Right cardiac atrium (tissue), 5 donors: ENCODE results near the gene IGSF8. TPM values are rescaled to one million over a fixed set of nuclear protein-coding genes. Genes with fewer than 3 reads are reported as not detected.

ENCODE experiments used
- ATAC-seq, 2 donors: fragments of 200-7000 bp; cut with Tn5 transposase; one replicate each; pipeline versions ENCODE4 v1.8.0 to v1.9.1; 2020; ENCODE audit warnings: moderate library complexity in 2 of 2, mild to moderate bottlenecking in 1 of 2
- DNase-seq, 3 donors: peaks; one replicate each; pipeline ENCODE4 v3.0.0-alpha.2; 2020
- H3K27ac ChIP-seq: one replicate; pipeline ENCODE4 v1.5.1; 2013; ENCODE audit warnings: mild to moderate bottlenecking, low read length, control low read depth, moderate library complexity
- H3K27me3 ChIP-seq: one replicate; pipeline ENCODE4 v1.6.1; 2013; ENCODE audit not compliant: control insufficient read depth, insufficient read depth
- H3K4me1 ChIP-seq: one replicate; pipeline ENCODE4 v1.6.1; 2013; ENCODE audit warnings: low read length; ENCODE audit not compliant: control insufficient read depth, insufficient read depth
- H3K4me3 ChIP-seq: one replicate; pipeline ENCODE4 v1.5.1; 2013; ENCODE audit warnings: low read length, control low read depth
- H3K9me3 ChIP-seq: one replicate; pipeline ENCODE4 v1.6.1; 2013; ENCODE audit warnings: low read length; ENCODE audit not compliant: control insufficient read depth
- WGBS: extraction: QIAGEN DNeasy Blood & Tissue Kit; methylation state at CpG from one replicate; pipeline ENCODE4 v1.1.7; 2013; 5-methylcytosine and 5-hydroxymethylcytosine counted together
- intact Hi-C, 4 donors: fragments of 100-400 bp; cut with DNase I; formaldehyde crosslinking; loops; one replicate each; pipeline versions ENCODE4 v1.11.0 to v1.14.0; 2022 to 2023
- polyA plus RNA-seq: library from polyadenylated mRNA; stranded (reverse); fragments of 200-250 nt; gene quantifications from one replicate; pipeline ENCODE4 v1.2.3, GENCODE V29; 2013
- total RNA-seq, 4 donors: library from RNA; stranded (reverse); fragmentation: NEBNext Ultra II Directional; extraction: Animal tissue kit (Norgen Biotek cat#: 25700); gene quantifications; one replicate each; pipeline ENCODE4 v1.2.1, GENCODE V29; 2021
- donor health status: healthy with polysubstance abuse.
- donor health status: DM: no; HTN: yes; CAD: no.
- donor health status: DM: no; HTN: no; CAD: no.
- donor health status: DM: no; HTN: yes; CAD: no; lungs with severe emphysema.
- donor health status: DM: yes; HTN: yes; CAD: no.

IGSF8 gene
- total and polyA plus RNA-seq, 5 donors: 18.2 to 24.2 (median 18.8) TPM

DNA sequence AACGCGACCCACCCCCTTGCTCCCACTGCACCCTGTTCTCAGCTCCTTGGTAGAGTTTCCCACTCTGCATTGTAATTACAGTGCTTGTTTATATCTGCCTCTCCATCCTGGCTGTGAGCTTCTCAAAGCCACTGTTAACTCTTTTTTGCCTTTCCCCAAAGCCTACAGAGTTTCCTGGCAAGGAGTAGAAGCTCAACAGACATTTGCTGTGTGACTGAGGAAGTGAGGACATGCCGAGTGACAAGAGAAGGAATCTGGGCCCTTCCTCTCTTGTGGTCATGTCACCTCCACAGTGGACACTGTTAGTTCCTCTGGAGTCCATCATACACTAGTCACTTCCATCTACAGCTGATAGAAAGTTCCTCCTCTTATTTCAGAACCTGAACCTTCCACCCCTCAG lies 6.1 kb upstream of the IGSF8 start:
- ATAC-seq (no peak), DNase-seq (no peak)
- H3K27ac ChIP-seq: no peak overlapping the region
- no peaks in the 10 kb centered on the region for H3K27me3 ChIP-seq
- intact Hi-C loops: loop anchor here in 2 of 4 donors (5.0 to 10.0 kb wide), 6 partner anchors 88 to 270 kb away; partner anchors contain the start of gene CASQ1 (in 1 of the 2)
- WGBS: 58% methylated on average over 3 of the region's 3 CpGs
- no peaks in the 10 kb centered on the region for H3K4me1 ChIP-seq
- no peak overlapping the region for H3K4me3 ChIP-seq
- H3K9me3 ChIP-seq: no peaks in the 10 kb centered on the region

DNA sequence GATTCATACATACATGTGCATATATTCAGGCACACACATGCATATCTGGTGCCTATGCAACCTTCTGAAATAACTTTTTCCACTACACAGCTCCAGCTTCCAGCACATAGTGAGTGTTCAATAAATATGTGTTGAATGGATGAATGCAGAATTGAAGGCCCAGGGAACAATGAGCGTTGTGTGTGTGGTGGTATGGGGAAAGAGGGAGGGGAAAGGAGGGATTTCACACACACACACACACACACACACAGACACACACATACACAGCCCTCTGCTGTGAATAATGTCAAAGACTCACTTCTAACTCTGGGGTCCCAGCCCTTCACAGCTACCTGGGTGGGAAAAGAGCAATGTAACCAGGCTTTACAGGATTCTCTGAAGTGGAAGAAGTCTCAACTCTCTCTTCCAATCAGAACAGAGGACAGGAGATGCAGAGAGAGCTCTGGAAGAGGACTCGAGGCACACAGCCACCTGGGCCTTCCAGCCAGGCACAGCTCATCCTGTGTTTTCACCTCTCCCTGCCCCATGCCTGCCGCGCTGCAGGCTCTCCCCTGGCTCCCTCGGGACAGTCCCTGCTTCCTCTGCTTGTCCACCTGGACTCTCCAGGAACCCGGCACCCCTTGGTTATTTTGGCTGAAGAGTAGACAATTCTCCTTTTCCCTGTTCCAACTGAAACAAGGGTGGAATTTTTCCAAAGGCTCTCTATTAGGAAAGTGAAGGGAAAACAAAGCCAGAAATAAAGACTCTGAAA lies 5.4 kb upstream of the IGSF8 start:
- intact Hi-C loops: loop anchor here in 2 of 4 donors (5.0 to 10.0 kb wide), 6 partner anchors 88 to 271 kb away; partner anchors contain the start of gene CASQ1 (in 1 of the 2)
- DNase-seq (no peak), ATAC-seq (no peak)
- Histone ChIP-seq H3K27ac (no peak overlapping the region), H3K4me1 (no peaks in the 10 kb centered on the region), H3K27me3 (no peaks in the 10 kb centered on the region), H3K4me3 (no peak overlapping the region), H3K9me3 (no peaks in the 10 kb centered on the region)
- 46% methylated on average over 6 of the region's 6 CpGs for WGBS

DNA sequence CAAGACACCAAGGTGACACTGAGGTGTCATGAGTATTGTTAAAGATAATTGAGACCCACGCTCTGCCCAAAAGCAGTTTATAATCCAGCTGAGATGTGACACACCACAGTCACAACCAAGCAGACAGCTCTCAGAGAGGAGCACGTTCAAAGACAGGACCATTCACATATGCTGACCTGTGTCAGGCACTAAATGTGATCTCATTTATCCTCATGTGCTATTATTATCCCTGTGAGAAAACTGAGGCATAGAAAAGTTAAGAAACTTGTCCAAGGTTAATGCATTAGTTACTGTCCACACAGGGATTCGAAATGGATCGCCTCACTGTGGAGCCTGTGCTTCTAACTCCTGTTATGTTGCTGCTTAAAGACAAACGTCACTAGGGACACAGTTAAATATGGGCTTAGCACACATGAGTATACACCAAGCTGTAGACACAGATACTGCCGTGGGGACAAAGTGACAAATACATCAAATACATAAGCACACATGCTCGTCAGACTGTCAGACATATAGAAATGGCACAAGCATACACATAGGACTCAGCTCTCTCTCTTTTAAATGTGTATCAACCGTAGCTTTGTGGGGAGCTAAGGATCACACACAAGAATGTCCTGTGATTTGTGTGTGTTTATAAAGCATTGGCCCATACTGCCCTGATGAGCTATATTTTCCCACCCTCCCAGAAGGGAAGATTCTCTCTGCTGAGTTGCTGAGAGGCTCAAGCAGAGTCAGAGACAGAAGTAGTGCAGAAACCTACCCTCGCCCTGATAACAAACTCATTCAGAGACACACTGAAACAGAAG lies 3.5 kb upstream of the IGSF8 start:
- no peak for DNase-seq
- no peak for ATAC-seq
- peak overlapping the region; percentile 74 for H3K27ac ChIP-seq
- 55% methylated on average over 9 of the region's 9 CpGs for whole genome bisulfite sequencing
- intact Hi-C loops: loop anchor here in 2 of 4 donors (5.0 to 10.0 kb wide), 6 partner anchors 90 to 273 kb away; partner anchors contain the start of gene CASQ1 (in 1 of the 2)
- H3K27me3 ChIP-seq: no peaks in the 10 kb centered on the region
- no peak overlapping the region for H3K4me3 ChIP-seq
- no peaks in the 10 kb centered on the region for H3K9me3 ChIP-seq
- peaks cover 2% of the 10 kb centered on the region for H3K4me1 ChIP-seq

DNA sequence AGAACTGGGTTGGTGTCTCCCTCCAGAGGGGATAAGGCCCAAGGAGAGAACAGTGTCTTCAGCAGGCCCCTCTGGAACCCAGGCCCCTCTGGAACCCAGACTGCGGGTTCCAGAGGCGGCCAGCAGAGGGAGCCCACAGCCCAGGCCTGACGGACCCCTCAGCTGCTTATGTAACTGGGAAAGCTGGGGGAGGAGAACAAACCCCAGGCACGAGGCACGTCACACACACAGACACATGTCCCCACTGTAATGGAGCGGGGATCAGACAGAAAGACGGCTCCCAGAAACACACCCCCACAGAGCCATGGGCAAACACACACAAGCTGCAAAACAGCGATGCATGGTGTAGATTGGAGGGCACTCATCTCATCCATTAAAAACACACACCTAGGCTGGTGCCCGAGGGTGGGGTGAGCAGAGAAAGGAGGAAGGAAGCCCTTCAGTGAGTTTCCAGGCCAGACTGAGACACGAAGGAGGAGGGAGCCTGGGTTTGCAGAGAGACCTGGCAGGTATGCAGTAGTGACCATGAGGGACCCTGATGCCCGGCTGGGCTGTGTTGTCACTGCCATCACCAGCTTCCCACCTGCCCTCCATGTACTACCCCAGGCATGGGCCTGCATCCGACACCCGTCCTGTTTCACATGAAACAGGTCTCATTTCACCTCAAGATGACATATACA lies 2.8 kb upstream of the IGSF8 start:
- H3K4me3 ChIP-seq: no peak overlapping the region
- peaks cover 2% of the 10 kb centered on the region for H3K4me1 ChIP-seq
- peak; percentile 81 to 93 (median 92) for DNase-seq
- peak; percentile 35 to 39 for ATAC-seq
- no peaks in the 10 kb centered on the region for H3K9me3 ChIP-seq
- H3K27ac ChIP-seq: peak overlapping the region; percentile 74
- intact Hi-C loops: loop anchor here in 2 of 4 donors (5.0 to 10.0 kb wide), 6 partner anchors 91 to 274 kb away; partner anchors contain the start of gene CASQ1 (in 1 of the 2)
- H3K27me3 ChIP-seq: no peaks in the 10 kb centered on the region
- WGBS: 22% methylated on average over 13 of the region's 13 CpGs

DNA sequence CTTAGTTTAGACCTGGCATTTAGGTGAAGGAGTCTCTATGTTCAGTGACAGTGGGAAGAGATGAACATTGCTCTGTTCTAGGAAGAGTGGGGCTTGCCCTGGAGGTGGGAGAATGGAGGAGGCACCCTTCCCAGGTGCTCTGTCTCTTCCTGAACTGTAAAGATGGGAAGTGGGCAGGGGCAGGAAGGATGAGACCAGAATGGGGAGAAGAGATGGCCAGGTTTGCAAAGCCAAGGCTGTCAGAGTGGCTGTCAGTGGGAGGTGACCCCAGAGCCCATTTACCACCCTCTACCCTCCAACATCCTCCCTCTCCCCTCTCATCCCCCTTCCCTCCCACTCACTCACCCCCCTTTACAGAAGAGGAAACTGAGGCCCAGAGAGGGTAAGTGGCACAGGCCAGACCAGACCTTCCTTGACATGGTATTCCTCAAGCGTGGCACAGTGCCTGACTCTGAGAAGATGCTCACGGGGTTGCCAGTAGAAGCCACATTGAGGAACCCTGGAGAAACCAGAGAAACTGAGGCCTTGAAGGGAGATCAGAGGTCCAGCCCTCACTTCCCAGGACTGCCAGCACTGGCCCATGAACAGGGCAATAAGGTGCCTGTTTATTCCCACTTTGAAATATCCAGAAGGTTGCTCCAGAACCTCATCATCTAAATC lies 1.4 kb upstream of the IGSF8 start:
- H3K4me1 ChIP-seq: peaks cover 2% of the 10 kb centered on the region
- ATAC-seq (no peak), DNase-seq (no peak)
- H3K27me3 ChIP-seq: no peaks in the 10 kb centered on the region
- WGBS: 94% methylated on average over 2 of the region's 2 CpGs
- no peak overlapping the region for H3K27ac ChIP-seq
- H3K4me3 ChIP-seq: no peak overlapping the region
- H3K9me3 ChIP-seq: no peaks in the 10 kb centered on the region
- intact Hi-C loops: loop anchor here in 3 of 4 donors (5.0 to 10.0 kb wide), 6 partner anchors 92 to 275 kb away; partner anchors contain the start of gene CASQ1 (in 1 of the 3)

DNA sequence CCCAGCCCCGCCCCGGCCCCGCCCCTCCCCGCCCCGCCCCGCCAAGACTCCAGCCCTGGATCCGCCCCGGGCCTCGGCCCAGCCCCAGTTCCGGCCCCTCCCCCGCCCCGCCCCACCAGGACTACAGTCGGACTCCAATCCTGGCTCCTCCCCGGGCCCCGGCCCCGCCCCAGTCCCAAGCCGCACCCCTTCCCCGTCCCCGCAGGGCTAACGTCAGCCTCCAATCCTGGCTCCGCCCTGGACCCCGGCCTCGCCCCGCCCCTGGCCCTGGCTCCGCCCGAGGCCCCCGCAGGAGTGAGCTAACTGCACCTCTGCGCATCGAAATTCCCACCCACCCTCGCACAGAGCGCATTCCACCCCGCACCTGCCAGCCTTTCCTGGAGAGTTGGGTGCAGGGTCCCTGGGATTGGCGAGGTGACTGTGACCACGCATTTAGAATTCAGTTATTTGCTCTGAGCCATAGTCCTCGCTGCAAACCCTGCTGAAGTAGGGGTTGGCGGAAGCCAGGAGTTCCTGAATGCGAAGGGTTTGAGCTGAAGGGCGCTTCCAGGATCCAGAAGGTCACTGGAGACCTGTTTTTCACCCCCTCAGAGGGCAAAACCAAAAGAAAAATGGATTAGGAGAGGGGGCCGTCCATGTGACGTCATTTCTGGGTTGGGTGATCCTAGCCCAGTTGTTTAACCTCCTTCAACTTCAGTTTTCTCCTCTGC lies 588 bp upstream of the IGSF8 start:
- Histone ChIP-seq H3K27me3 (no peaks in the 10 kb centered on the region), H3K4me1 (peaks cover 2% of the 10 kb centered on the region), H3K27ac (peak overlapping the region; percentile 92), H3K4me3 (peak overlapping the region; percentile 69), H3K9me3 (no peaks in the 10 kb centered on the region)
- intact Hi-C loops: loop anchor here in 1 of 4 donors (10.0 kb wide), 1 partner anchor 276 kb away; no protein-coding TSS in a partner anchor
- ATAC-seq (peak; percentile 92), DNase-seq (peak; percentile 98 to 100 (median 99))
- WGBS: 5% methylated on average over 40 of the region's 40 CpGs

DNA sequence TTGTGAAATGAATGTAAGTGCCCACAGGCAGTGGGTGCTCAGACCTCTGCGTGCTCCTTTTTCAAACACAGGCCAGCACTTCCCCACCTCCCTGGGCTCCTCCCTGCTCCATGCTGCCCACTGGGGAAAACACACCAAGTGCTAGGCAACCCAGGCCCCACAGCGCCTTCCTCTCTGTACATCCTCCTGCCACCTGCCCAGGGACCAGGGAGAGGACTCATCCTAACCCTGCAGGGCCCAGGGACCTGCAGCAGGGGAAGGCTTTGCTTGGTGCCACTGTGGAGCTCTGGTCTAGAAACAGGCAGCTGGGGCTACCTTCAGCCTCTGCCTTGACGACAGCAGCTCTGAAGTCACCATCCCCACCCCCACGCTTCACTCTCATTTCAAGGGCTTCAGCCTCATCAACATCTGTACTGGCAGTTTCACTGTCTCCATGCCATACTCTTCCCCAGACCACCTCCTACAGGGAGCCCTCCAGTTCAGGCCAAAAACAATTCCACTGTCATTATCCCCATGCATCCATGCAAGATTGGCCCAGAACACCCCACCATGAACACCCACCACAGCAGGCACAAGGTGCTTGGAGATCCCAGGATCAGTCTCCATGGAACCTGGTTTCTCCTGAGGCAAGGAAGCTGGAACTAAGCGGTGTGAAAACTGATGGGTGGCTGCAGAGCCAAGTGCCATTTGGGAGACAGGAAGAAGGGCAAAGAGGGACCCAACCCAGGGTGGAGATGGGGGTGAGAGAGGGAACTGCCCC lies 1.1 kb downstream of the IGSF8 start:
- Histone ChIP-seq H3K27ac (no peak overlapping the region), H3K4me1 (peaks cover 2% of the 10 kb centered on the region), H3K4me3 (peak overlapping the region; percentile 69), H3K9me3 (no peaks in the 10 kb centered on the region), H3K27me3 (no peaks in the 10 kb centered on the region)
- ATAC-seq (no peak), DNase-seq (peak in 1 of 3 donors; percentile 52)
- WGBS: 74% methylated on average over 5 of the region's 5 CpGs
- intact Hi-C loops: loop anchor here in 1 of 4 donors (10.0 kb wide), 1 partner anchor 277 kb away; no protein-coding TSS in a partner anchor

DNA sequence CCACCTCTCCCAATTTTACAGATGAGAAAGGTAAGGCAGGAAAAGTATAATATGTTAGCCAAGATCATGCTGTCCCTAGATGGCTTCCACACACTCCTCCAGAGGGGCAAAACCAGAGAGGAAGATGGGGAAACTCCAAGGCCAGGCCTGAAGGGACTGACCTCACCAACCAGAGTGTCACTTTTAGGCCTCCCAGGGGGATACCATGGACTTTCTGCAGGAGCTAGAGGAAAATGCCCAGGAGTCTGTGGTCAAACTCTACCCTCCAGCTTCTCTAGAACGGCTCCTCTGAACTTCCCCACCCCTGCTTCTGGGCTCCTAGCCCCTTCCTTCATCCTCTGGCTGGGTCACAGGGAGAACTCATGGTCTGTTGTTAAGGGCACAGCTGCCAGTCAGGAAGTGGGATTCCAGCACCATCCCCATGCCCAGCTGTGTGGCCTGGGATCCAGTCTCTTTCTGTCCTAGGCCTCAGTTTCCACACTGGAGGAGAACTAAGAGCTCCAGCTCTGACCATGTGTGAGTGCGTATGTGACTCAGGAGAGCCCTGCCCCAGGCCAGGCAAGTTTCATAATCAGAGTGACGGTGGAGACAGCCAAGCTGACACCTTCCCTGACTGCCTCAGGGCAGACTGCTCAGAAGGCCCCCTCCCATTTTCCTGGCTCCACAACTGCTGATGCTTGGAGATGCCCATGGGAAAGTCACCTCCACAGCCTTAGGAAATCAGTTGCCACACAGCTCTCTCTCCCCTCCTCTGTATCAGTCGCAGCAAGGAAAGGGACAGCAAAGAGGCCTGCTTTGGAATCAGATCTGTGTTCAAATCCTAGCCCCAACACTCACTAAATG lies 1.9 kb downstream of the IGSF8 start:
- 54% methylated on average over 4 of the region's 4 CpGs for WGBS
- peak; percentile 60 to 72 (median 64) for DNase-seq
- H3K27ac ChIP-seq: no peak overlapping the region
- intact Hi-C loops: loop anchor here in 1 of 4 donors (10.0 kb wide), 1 partner anchor 278 kb away; no protein-coding TSS in a partner anchor
- H3K4me3 ChIP-seq: no peak overlapping the region
- H3K9me3 ChIP-seq: no peaks in the 10 kb centered on the region
- ATAC-seq: peak in 1 of 2 donors; percentile 4
- no peaks in the 10 kb centered on the region for H3K27me3 ChIP-seq
- peaks cover 2% of the 10 kb centered on the region for H3K4me1 ChIP-seq
